ENCODE results near the gene PRR18. TPM values are rescaled to one million over a fixed set of nuclear protein-coding genes. Genes with fewer than 3 reads are reported as not detected.

The PRR18 gene
- total and polyA plus RNA-seq, 9 of the 15 experiments (the other 6 are each of a cell fraction or from before 2014, with no cell fraction given) = not detected

DNA sequence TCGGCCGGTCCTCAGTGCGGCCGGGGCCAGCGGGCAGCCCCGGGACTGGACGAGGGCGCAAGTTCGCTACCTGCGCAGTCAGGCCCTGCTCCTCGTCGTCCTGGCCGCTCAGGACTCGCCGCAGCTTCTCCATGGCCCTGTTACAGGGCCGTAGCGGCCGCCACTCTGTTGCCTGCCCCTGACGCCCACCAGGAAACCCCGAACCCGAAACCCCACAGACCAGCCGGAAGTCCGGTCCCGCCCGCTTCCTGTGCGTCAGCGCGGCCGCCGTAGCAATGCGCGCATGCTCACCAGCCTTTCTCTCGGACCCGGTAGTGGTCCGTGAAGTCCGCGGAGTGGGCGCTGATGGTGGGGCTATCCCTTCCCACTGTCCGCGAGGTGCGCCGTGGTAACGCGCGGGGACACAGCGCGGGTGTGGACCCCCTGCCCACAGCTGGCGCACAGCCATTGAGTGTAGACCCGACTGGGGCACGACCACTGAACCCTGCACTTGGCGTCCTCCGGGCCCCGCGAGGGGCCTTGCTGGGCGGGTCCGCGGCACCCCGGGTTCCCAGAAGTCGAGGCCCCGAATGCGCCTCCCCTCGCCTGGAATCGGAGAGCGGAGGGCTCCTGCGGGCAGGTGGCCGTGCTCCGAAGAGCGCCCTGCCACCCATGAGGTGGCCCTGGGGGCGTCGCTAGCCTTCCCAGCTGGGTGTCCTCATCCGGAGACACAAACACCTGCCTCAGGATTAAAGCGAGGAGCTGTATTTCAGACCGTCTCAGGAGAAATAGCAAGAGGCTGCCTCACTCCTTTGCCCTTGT is 34.4 kb upstream of the PRR18 start, which contains the start of gene SFT2D1 (continued):
- TF ChIP-seq FOXK2 (conservative IDR thresholded peaks at IDR 0.05 in 1 of 2, IDR thresholded peaks at IDR 0.05 in 1 of 2; ENCODE audit: low read depth in 2 of 2) (no peak), ZC3H4 (CRISPR knock-in tag; IDR thresholded peaks at IDR 0.05; ENCODE audit: borderline replicate concordance) (no peak), SP2 (IDR thresholded peaks at IDR 0.05; ENCODE audit: extremely low read depth, low read depth, low read length, poor library complexity, severe bottlenecking) (no peak), MBD1 (CRISPR knock-in tag; IDR thresholded peaks at IDR 0.05) (no peak), NELFE (IDR thresholded peaks at IDR 0.05; ENCODE audit: insufficient read depth, insufficient read length) (no peak), HMG20A (CRISPR knock-in tag; conservative IDR thresholded peaks at IDR 0.05) (no peak), ZFP30 (CRISPR knock-in tag; IDR thresholded peaks at IDR 0.05; ENCODE audit: borderline replicate concordance) (no peak), MCM2 (IDR thresholded peaks at IDR 0.05; ENCODE audit: low read depth) (no peak), RBM34 (IDR thresholded peaks at IDR 0.05; ENCODE audit: borderline replicate concordance, insufficient read depth, low read length) (peak; percentile 63; the same call in 1 of the 2 replicates), RERE (CRISPR knock-in tag; IDR thresholded peaks at IDR 0.05; ENCODE audit: borderline replicate concordance) (no peak), ZNF668 (CRISPR knock-in tag; IDR thresholded peaks at IDR 0.05) (no peak), PHB2 (IDR thresholded peaks at IDR 0.05; ENCODE audit: low read depth) (no peak), CHCHD3 (CRISPR knock-in tag; IDR thresholded peaks at IDR 0.05) (no peak), ZNF280A (IDR thresholded peaks at IDR 0.05; ENCODE audit: low read depth, partially characterized antibody) (no peak), DNMT1 (IDR thresholded peaks at IDR 0.05) (no peak), ZSCAN29 (IDR thresholded peaks at IDR 0.05) (no peak), RNF219 (CRISPR knock-in tag; IDR thresholded peaks at IDR 0.05) (no peak)

Data from K562 (cell line).